GM10248 (cell line): ENCODE data around the gene DOHH.
"Not testable (repeated sequence)": the region's sequence is repeated elsewhere in the genome, so short reads cannot be mapped to it uniquely, and the experiment has no call there.

Experiments
- CTCF ChIA-PET: fragments of 300-600 bp; sonication (Branson Sonifier 250); formaldehyde crosslinking; extraction: SDS; loops from one replicate; lab custom pipeline; 2021; ENCODE audit warnings: antibody characterized with exemption; lab: Yijun Ruan, JAX
- POLR2A ChIA-PET: fragments of 350-650 bp; sonication (Branson Sonifier 250); formaldehyde crosslinking; extraction: SDS; loops from one replicate; lab custom pipeline; 2020; ENCODE audit warnings: antibody characterized with exemption; lab: Yijun Ruan, JAX
- DNase-seq: peaks from one replicate; pipeline ENCODE4 v3.0.0; 2012; ENCODE audit errors: extremely low spot score
- TF ChIP-seq, protein P1 (sequence below): IDR thresholded peaks from 2 replicates; pipeline ENCODE4 v1.5.1; 2012; ENCODE audit warnings: mild to moderate bottlenecking, low read depth; ENCODE audit errors: extremely low read depth, missing control alignments, control extremely low read depth

DOHH gene

DNA sequence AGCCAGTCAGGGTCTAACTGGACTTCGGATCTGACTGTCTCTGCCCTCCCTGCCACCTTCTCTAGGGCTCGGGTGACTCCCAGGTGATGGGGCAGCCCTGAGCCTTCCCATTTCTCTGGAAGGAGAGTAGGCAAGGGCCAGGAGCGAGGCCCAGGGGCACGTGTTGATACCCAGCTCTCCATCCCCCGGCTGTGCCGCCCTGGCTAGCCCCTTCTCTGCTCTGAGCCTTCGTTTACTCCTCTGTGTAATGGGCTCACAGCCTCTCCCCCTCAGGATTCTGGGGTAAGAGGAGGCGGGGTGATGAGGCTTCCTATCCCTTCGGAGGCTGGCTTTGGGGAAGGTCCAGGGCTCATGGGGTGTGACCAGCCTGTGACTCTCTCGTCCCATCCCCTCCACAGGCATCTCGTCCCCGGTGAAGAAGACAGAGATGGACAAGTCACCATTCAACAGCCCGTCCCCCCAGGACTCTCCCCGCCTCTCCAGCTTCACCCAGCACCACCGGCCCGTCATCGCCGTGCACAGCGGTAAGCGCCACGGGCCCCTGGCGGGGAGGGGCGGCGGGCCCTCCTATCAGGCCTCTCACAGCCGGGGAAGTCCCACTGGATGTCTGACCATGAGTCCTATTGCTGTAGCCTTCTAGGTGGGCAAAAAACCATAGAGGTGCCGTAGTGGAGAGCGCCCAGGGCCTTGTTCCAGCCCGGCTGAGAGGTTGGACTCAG lies 51.7 kb downstream of the DOHH start:
- CTCF ChIA-PET: interaction anchor here (1.6 to 1.8 kb wide), 2 partner anchors 19 to 24 kb away, joined by 4 read pairs; no protein-coding TSS in a partner anchor
- DNase-seq: no peak
- TF ChIP-seq, protein P1, sequence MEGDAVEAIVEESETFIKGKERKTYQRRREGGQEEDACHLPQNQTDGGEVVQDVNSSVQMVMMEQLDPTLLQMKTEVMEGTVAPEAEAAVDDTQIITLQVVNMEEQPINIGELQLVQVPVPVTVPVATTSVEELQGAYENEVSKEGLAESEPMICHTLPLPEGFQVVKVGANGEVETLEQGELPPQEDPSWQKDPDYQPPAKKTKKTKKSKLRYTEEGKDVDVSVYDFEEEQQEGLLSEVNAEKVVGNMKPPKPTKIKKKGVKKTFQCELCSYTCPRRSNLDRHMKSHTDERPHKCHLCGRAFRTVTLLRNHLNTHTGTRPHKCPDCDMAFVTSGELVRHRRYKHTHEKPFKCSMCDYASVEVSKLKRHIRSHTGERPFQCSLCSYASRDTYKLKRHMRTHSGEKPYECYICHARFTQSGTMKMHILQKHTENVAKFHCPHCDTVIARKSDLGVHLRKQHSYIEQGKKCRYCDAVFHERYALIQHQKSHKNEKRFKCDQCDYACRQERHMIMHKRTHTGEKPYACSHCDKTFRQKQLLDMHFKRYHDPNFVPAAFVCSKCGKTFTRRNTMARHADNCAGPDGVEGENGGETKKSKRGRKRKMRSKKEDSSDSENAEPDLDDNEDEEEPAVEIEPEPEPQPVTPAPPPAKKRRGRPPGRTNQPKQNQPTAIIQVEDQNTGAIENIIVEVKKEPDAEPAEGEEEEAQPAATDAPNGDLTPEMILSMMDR: no peak
- POLR2A ChIA-PET: interaction anchor here (0.6 to 0.7 kb wide), 2 partner anchors 18 to 45 kb away, joined by 5 to 6 read pairs; no protein-coding TSS in a partner anchor

- ChIA-PET POLR2A (interaction anchor here (0.6 kb wide), 1 partner anchor 9 kb away, joined by 3 read pairs; no protein-coding TSS in a partner anchor), CTCF (interaction anchor here (1.2 to 2.6 kb wide), 2 partner anchors 18 to 54 kb away, joined by 3 to 11 read pairs; partner anchors contain the start of gene DOHH)
- not testable (repeated sequence) for DNase-seq
These were observed 53.8 kb downstream of the DOHH start for GRCh38 chr19:3446657-3447056.

GRCh38 chr19:3444695-3445234 lies 55.7 kb downstream of the DOHH start:
- TF ChIP-seq, protein P1: no peak
- ChIA-PET CTCF (interaction anchor here (2.6 kb wide), 1 partner anchor 16 kb away, joined by 11 read pairs; no protein-coding TSS in a partner anchor), POLR2A (no interaction called here)
- DNase-seq: no peak

DNA sequence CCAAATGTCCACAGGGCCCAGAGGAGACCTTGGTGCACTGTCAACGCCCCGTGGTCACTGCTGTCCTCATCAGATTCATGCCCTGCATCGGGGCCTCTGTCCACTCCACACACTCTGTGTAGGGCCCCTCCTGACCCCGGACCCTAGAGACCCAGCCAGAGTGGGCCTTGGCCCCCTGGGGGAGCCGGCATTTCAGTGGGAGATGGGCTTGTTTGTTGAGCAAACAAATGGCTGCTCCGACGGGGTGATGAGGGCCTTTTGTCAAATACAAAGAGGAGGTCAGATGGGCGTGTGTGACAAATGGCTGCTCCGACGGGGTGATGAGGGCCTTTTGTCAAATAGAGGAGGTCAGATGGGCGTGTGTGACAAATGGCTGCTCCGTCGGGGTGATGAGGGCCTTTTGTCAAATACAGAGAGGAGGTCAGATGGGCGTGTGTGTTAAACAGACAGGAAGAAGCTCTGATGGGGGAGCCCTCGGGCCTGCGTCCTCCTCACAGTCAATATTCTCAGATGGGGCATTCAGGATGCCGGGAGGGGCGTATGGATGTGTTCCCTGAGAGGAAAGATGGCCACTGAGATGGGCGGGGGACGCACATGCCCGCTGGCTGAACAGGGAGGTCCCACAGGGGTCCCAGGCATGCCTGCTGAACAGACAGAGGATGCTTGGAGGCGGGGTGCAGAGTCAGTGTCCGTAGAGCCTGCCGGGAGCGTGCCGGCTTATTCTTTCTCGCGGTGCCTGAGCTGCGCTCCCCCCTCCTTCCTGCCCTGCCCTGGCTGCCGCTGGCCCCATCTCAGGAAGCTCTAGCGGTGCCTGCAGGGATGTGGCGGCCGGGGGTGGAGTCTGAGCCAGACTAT lies 56.4 kb downstream of the DOHH start:
- TF ChIP-seq, protein P1: no peak
- CTCF ChIA-PET: interaction anchor here (2.6 to 6.5 kb wide), 2 partner anchors 15 kb away, joined by 11 to 37 read pairs; no protein-coding TSS in a partner anchor
- POLR2A ChIA-PET: no interaction called here
- no peak for DNase-seq

DNA sequence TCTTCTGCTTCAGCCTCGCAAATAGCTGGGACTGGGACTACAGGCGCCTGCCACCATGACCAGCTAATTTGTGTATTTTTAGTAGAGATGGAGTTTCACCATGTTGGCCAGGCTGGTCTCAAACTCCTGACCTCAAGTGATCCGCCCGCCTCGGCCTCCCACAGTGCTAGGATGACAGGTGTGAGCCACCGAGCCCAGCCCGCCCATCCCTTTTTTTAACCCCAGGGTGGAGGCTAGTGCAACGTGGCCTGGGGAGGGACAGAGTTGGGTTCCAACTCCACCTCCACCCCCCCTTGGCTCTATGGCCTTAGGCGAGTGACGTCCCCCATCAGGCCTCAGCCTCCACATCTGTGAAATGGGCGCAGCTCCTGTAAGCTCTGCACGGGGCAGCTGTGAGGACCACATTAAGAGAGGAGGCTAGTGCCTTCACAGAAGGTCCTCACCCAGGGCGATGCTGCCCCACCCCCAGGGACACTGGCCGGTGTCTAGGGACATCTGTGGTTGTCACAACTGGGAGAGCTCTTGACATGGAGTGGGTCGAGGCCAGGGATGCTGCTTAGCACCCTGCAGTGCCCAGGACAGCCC lies 57.9 kb downstream of the DOHH start:
- no peak for DNase-seq
- ChIA-PET POLR2A (no interaction called here), CTCF (interaction anchor here (1.1 to 6.5 kb wide), 3 partner anchors 13 to 42 kb away, joined by 3 to 37 read pairs (median 4); no protein-coding TSS in a partner anchor)
- TF ChIP-seq, protein P1: no peak

DNA sequence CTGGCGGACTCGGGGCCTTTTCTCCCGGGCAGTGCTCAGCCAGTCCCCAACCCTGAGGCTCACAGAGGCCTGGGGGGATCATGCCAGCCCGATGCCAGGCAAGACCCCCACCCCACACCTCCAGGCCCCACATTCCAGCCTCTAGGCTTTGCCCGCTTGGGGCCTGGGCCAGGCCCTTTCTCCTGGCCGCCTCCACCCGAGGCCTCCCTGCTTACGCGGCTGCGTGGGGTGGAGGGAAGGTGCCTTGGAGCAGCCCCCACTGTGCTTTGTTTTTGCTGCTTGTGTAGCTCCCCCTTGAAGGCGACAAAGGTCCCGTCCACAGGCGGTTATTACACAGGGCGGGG lies 58.5 kb downstream of the DOHH start:
- ChIA-PET CTCF (interaction anchor here (1.4 to 6.5 kb wide), 2 partner anchors 13 to 28 kb away, joined by 4 to 37 read pairs; no protein-coding TSS in a partner anchor), POLR2A (no interaction called here)
- DNase-seq: no peak
- TF ChIP-seq, protein P1: no peak
